OCI-LY1 (cell line): ENCODE measurements around the gene DCST2.

Experiments used
- H2AFZ ChIP-seq: fragments of 200-600 bp; sonication (generic), shearing (Covaris generic); 2 replicates; pipeline ENCODE4 v1.6.0; 2014; ENCODE audit warnings: antibody characterized with exemption, mild to moderate bottlenecking, low read length
- H3F3A ChIP-seq: fragments of 200-600 bp; sonication (generic), shearing (Covaris generic); 2 replicates; pipeline ENCODE4 v1.6.0; 2014; ENCODE audit warnings: mild to moderate bottlenecking, antibody characterized with exemption, low read length, moderate library complexity; ENCODE audit not compliant: insufficient read depth
- H3K27ac ChIP-seq: fragments of 200-600 bp; sonication (generic); 2 replicates; pipeline ENCODE4 v1.5.1; 2014; ENCODE audit warnings: low read length, mixed run types, mild to moderate bottlenecking, low read depth; ENCODE audit not compliant: poor library complexity, severe bottlenecking
- H3K27me3 ChIP-seq: fragments of 200-600 bp; sonication (generic); 2 replicates; pipeline ENCODE4 v1.6.0; 2014; ENCODE audit warnings: antibody characterized with exemption, mild to moderate bottlenecking, low read length, moderate library complexity; ENCODE audit not compliant: insufficient read depth
- H3K36me3 ChIP-seq: fragments of 200-600 bp; sonication (generic); 2 replicates; pipeline ENCODE4 v1.6.1; 2014; ENCODE audit warnings: mild to moderate bottlenecking, antibody characterized with exemption, low read length, moderate library complexity, mixed read lengths; ENCODE audit not compliant: insufficient read depth
- H3K4me1 ChIP-seq: fragments of 200-600 bp; sonication (generic); 2 replicates; pipeline ENCODE4 v1.5.1; 2014; ENCODE audit warnings: mild to moderate bottlenecking, low read length, moderate library complexity; ENCODE audit not compliant: insufficient read depth, severe bottlenecking
- H3K4me2 ChIP-seq: fragments of 200-600 bp; sonication (generic), shearing (Covaris generic); 2 replicates; pipeline ENCODE4 v1.6.1; 2014; ENCODE audit warnings: low read length
- H3K4me3 ChIP-seq: fragments of 200-600 bp; sonication (generic); 2 replicates; pipeline ENCODE4 v1.5.1; 2014; ENCODE audit warnings: low read length, low read depth, mild to moderate bottlenecking, mixed read lengths; ENCODE audit not compliant: poor library complexity, severe bottlenecking
- H3K79me2 ChIP-seq: fragments of 200-600 bp; shearing (Covaris generic); 2 replicates; pipeline ENCODE4 v1.6.1; 2016; ENCODE audit warnings: mixed run types, low read length, mixed read lengths; ENCODE audit not compliant: insufficient read depth
- H3K9ac ChIP-seq: fragments of 200-600 bp; sonication (generic), shearing (Covaris generic); 2 replicates; pipeline ENCODE4 v1.6.1; 2014; ENCODE audit warnings: mild to moderate bottlenecking, low read length, mixed read lengths
- H3K9me2 ChIP-seq: fragments of 200-600 bp; sonication (generic), shearing (Covaris generic); 2 replicates; pipeline ENCODE4 v1.6.1; 2014; ENCODE audit warnings: low read depth, mild to moderate bottlenecking, low read length, mixed read lengths
- H3K9me3 ChIP-seq: fragments of 200-600 bp; shearing (Covaris generic); 2 replicates; pipeline ENCODE4 v1.6.1; 2014; ENCODE audit warnings: low read length, mixed read lengths
- H4K20me1 ChIP-seq: fragments of 200-600 bp; sonication (generic), shearing (Covaris generic); 2 replicates; pipeline ENCODE4 v1.6.0; 2016; ENCODE audit warnings: mild to moderate bottlenecking, low read length; ENCODE audit not compliant: insufficient read depth
- CTCF ChIP-seq: fragments of 200-600 bp; sonication (generic), shearing (Covaris generic); IDR thresholded peaks from 2 replicates; pipeline ENCODE4 v1.5.1; 2017; ENCODE audit warnings: mild to moderate bottlenecking, antibody characterized with exemption, low read length, moderate library complexity, mixed read lengths
- EZH2 ChIP-seq: fragments of 200-600 bp; sonication (generic), shearing (Covaris generic); IDR thresholded peaks from 2 replicates; pipeline ENCODE4 v1.8.0; 2017; ENCODE audit warnings: borderline replicate concordance, mixed run types, mild to moderate bottlenecking, antibody characterized with exemption, low read length, moderate library complexity, mixed read lengths

DCST2 gene

GRCh38 chr1:155081472-155082300 lies 48.1 kb upstream of the DCST2 start:
- H3K79me2 ChIP-seq = no peaks in the 10 kb centered on the region
- TF ChIP-seq EZH2 (0 out of 2 replicates have a peak, but pooled peaks have one; percentile 60), CTCF (no peak)
- H3K9ac ChIP-seq = peak overlapping the region; percentile 7; the same call in 1 of the 2 replicates
- H3K4me3 ChIP-seq = peak overlapping the region; percentile 52
- peaks cover 6% of the 10 kb centered on the region; the same call in 1 of the 2 replicates for H3K27me3 ChIP-seq
- H3K9me2 ChIP-seq = no peaks in the 10 kb centered on the region
- no peak overlapping the region for H2AFZ ChIP-seq
- H3F3A ChIP-seq = no peaks in the 10 kb centered on the region
- H4K20me1 ChIP-seq = no peaks in the 10 kb centered on the region
- H3K4me1 ChIP-seq = peaks cover 63% of the 10 kb centered on the region
- H3K27ac ChIP-seq = no peak overlapping the region
- H3K9me3 ChIP-seq = no peaks in the 10 kb centered on the region
- no peaks in the 10 kb centered on the region for H3K36me3 ChIP-seq
- peak overlapping the region; percentile 59 for H3K4me2 ChIP-seq

GRCh38 chr1:155080312-155081228 lies 47.0 kb upstream of the DCST2 start:
- Histone ChIP-seq H3K27me3 (peaks cover 6% of the 10 kb centered on the region; the same call in 1 of the 2 replicates), H3K4me1 (peaks cover 53% of the 10 kb centered on the region), H3K79me2 (no peaks in the 10 kb centered on the region), H3K9ac (peak overlapping the region; percentile 26; the same call in 1 of the 2 replicates), H3F3A (no peaks in the 10 kb centered on the region), H3K4me3 (peak overlapping the region; percentile 52), H4K20me1 (no peaks in the 10 kb centered on the region), H3K27ac (no peak overlapping the region), H3K4me2 (peak overlapping the region; percentile 59), H3K9me3 (no peaks in the 10 kb centered on the region), H2AFZ (no peak overlapping the region), H3K36me3 (no peaks in the 10 kb centered on the region), H3K9me2 (no peaks in the 10 kb centered on the region)
- no peak for TF ChIP-seq EZH2
- no peak for TF ChIP-seq CTCF

- H3K4me1 ChIP-seq = peaks cover 50% of the 10 kb centered on the region
- H3K27ac ChIP-seq = no peak overlapping the region
- H3K9me2 ChIP-seq = no peaks in the 10 kb centered on the region
- no peaks in the 10 kb centered on the region for H3K9me3 ChIP-seq
- no peak for TF ChIP-seq EZH2
- TF ChIP-seq CTCF = no peak
- no peaks in the 10 kb centered on the region for H3K36me3 ChIP-seq
- H3K27me3 ChIP-seq = peaks cover 6% of the 10 kb centered on the region; the same call in 1 of the 2 replicates
- H3K4me2 ChIP-seq = peak overlapping the region; percentile 59
- H3K9ac ChIP-seq = no peak overlapping the region; the same call in 1 of the 2 replicates
- no peaks in the 10 kb centered on the region for H3F3A ChIP-seq
- peak overlapping the region; percentile 52 for H3K4me3 ChIP-seq
- H4K20me1 ChIP-seq = no peaks in the 10 kb centered on the region
- H2AFZ ChIP-seq = no peak overlapping the region
- H3K79me2 ChIP-seq = no peaks in the 10 kb centered on the region
Observed at GRCh38 chr1:155079487-155080311, 46.1 kb upstream of the DCST2 start.
